RPMI7951 (cell line): ENCODE measurements around the gene ZMYND15. TPM values are rescaled to one million over a fixed set of nuclear protein-coding genes. Genes with fewer than 3 reads are reported as not detected.

Experiments
- DNase-seq: peaks from one replicate; pipeline ENCODE4 v3.0.0-alpha.2; 2012; ENCODE audit warnings: low read depth
- total RNA-seq: library from RNA; depleted of rRNA; stranded (reverse); fragments of >200 nt; shearing (Covaris generic); gene quantifications from 2 replicates; pipeline ENCODE4 v1.2.3, GENCODE V29; 2014

ZMYND15 gene
- total RNA-seq, 1 experiment from 2014 or later, result not detected

GRCh38 chr17:4716081-4716480 lies 23.6 kb upstream of the ZMYND15 start:
- no peak for DNase-seq

GRCh38 chr17:4717791-4718190 lies 21.8 kb upstream of the ZMYND15 start:
- no peak for DNase-seq

- DNase-seq, result no peak
Measured at GRCh38 chr17:4718276-4718675, 21.4 kb upstream of the ZMYND15 start.

- no peak for DNase-seq
Measured at GRCh38 chr17:4719146-4719545, 20.5 kb upstream of the ZMYND15 start.

- DNase-seq, result no peak
Measured at GRCh38 chr17:4719684-4720221, 19.9 kb upstream of the ZMYND15 start.

GRCh38 chr17:4720787-4721186 lies 18.8 kb upstream of the ZMYND15 start:
- DNase-seq, result no peak

- peak; percentile 29 for DNase-seq
Measured at GRCh38 chr17:4721203-4722135, 18.2 kb upstream of the ZMYND15 start.

- peak; percentile 28 for DNase-seq
Measured at GRCh38 chr17:4722678-4723240, 16.9 kb upstream of the ZMYND15 start.

- no peak for DNase-seq
Measured at GRCh38 chr17:4724650-4725049, 15.0 kb upstream of the ZMYND15 start.

- no peak for DNase-seq
Measured at GRCh38 chr17:4725646-4726310, 13.9 kb upstream of the ZMYND15 start.

- no peak for DNase-seq
Measured at GRCh38 chr17:4728124-4728523, 11.5 kb upstream of the ZMYND15 start.

- DNase-seq, result no peak
Measured at GRCh38 chr17:4733073-4733531, 6.5 kb upstream of the ZMYND15 start.

GRCh38 chr17:4734857-4735475 lies 4.7 kb upstream of the ZMYND15 start:
- DNase-seq, result no peak

GRCh38 chr17:4735876-4736651 lies 3.6 kb upstream of the ZMYND15 start:
- no peak for DNase-seq

GRCh38 chr17:4738136-4739121 lies 1.2 kb upstream of the ZMYND15 start:
- DNase-seq, result no peak

- DNase-seq, result no peak
Measured at GRCh38 chr17:4740025-4740351, 355 bp downstream of the ZMYND15 start.

- DNase-seq, result no peak
Measured at GRCh38 chr17:4740584-4740983, 951 bp downstream of the ZMYND15 start.

GRCh38 chr17:4741544-4741943 lies 1.9 kb downstream of the ZMYND15 start:
- no peak for DNase-seq

GRCh38 chr17:4742133-4742532 lies 2.5 kb downstream of the ZMYND15 start:
- no peak for DNase-seq

GRCh38 chr17:4742629-4743028 lies 3.0 kb downstream of the ZMYND15 start:
- no peak for DNase-seq
